GM23338 (cell line): ENCODE data around the gene USP30.

Experiments
- POLR2AphosphoS5 ChIP-seq: IDR thresholded peaks from 2 replicates; pipeline ENCODE4 v1.6.1; 2016; ENCODE audit warnings: antibody characterized with exemption, low read depth
- TF ChIP-seq, protein P1 (sequence below): IDR thresholded peaks from one replicate; pipeline ENCODE4 v1.6.1; 2018; ENCODE audit warnings: antibody characterized with exemption; ENCODE audit not compliant: unreplicated experiment
- TF ChIP-seq, protein P2 (sequence below), 2 experiments: fragments of 200-600 bp in 1 of 2; sonication (generic) in 1 of 2; conservative IDR thresholded peaks; 2 replicates each; pipeline versions ENCODE4 v1.5.1 to v1.6.1; 2016 to 2017; ENCODE audit warnings: antibody characterized with exemption in 2 of 2, low read depth in 2 of 2, mild to moderate bottlenecking in 2 of 2, moderate library complexity in 1 of 2

DNA sequence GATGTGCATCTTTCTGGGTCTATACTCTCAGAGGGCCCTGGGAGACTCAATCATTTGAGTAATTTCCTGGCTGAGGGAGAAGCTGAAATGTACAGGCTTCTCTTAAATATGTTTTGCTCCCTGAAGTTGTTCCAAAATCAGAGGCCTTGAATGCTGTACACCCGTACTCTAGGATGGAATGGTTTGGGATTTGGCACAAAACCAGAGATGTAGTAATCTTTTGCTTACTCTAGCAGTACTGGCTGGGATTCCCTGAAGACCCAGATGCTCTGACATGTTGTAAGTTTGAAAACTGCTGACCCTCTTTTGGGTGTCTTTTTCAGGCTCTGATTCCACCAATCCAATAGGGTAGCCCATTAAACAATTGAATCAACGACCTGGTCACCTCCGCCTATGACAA lies 74.4 kb downstream of the USP30 start:
- TF ChIP-seq, protein P1, sequence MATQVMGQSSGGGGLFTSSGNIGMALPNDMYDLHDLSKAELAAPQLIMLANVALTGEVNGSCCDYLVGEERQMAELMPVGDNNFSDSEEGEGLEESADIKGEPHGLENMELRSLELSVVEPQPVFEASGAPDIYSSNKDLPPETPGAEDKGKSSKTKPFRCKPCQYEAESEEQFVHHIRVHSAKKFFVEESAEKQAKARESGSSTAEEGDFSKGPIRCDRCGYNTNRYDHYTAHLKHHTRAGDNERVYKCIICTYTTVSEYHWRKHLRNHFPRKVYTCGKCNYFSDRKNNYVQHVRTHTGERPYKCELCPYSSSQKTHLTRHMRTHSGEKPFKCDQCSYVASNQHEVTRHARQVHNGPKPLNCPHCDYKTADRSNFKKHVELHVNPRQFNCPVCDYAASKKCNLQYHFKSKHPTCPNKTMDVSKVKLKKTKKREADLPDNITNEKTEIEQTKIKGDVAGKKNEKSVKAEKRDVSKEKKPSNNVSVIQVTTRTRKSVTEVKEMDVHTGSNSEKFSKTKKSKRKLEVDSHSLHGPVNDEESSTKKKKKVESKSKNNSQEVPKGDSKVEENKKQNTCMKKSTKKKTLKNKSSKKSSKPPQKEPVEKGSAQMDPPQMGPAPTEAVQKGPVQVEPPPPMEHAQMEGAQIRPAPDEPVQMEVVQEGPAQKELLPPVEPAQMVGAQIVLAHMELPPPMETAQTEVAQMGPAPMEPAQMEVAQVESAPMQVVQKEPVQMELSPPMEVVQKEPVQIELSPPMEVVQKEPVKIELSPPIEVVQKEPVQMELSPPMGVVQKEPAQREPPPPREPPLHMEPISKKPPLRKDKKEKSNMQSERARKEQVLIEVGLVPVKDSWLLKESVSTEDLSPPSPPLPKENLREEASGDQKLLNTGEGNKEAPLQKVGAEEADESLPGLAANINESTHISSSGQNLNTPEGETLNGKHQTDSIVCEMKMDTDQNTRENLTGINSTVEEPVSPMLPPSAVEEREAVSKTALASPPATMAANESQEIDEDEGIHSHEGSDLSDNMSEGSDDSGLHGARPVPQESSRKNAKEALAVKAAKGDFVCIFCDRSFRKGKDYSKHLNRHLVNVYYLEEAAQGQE = no peak
- TF ChIP-seq, protein P2, sequence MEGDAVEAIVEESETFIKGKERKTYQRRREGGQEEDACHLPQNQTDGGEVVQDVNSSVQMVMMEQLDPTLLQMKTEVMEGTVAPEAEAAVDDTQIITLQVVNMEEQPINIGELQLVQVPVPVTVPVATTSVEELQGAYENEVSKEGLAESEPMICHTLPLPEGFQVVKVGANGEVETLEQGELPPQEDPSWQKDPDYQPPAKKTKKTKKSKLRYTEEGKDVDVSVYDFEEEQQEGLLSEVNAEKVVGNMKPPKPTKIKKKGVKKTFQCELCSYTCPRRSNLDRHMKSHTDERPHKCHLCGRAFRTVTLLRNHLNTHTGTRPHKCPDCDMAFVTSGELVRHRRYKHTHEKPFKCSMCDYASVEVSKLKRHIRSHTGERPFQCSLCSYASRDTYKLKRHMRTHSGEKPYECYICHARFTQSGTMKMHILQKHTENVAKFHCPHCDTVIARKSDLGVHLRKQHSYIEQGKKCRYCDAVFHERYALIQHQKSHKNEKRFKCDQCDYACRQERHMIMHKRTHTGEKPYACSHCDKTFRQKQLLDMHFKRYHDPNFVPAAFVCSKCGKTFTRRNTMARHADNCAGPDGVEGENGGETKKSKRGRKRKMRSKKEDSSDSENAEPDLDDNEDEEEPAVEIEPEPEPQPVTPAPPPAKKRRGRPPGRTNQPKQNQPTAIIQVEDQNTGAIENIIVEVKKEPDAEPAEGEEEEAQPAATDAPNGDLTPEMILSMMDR (conservative IDR thresholded peaks at IDR 0.05; ENCODE audit: low read depth in 2 of 2) = no peak
- TF ChIP-seq POLR2AphosphoS5 = no peak
